Measurements from ENCODE around the gene HLA-E.

- TF ChIP-seq CTCF (IDR thresholded peaks at IDR 0.05) (no peak), POLR2A (IDR thresholded peaks at IDR 0.05) (no peak)
Observed at GRCh38 chr6:30446259-30446658, 43.0 kb upstream of the HLA-E start.
